HL-60 (cell line): Measurements from ENCODE around the gene NUP62.

ENCODE experiments used
- GABPA ChIP-seq: IDR thresholded peaks from 2 replicates; pipeline ENCODE4 v1.6.1; 2012; ENCODE audit warnings: low read depth
- TF ChIP-seq, protein P1 (sequence below): IDR thresholded peaks from one replicate; pipeline ENCODE4 v1.5.1; 2011; ENCODE audit warnings: low read length, control low read depth, inconsistent platforms; ENCODE audit not compliant: insufficient read depth

DNA sequence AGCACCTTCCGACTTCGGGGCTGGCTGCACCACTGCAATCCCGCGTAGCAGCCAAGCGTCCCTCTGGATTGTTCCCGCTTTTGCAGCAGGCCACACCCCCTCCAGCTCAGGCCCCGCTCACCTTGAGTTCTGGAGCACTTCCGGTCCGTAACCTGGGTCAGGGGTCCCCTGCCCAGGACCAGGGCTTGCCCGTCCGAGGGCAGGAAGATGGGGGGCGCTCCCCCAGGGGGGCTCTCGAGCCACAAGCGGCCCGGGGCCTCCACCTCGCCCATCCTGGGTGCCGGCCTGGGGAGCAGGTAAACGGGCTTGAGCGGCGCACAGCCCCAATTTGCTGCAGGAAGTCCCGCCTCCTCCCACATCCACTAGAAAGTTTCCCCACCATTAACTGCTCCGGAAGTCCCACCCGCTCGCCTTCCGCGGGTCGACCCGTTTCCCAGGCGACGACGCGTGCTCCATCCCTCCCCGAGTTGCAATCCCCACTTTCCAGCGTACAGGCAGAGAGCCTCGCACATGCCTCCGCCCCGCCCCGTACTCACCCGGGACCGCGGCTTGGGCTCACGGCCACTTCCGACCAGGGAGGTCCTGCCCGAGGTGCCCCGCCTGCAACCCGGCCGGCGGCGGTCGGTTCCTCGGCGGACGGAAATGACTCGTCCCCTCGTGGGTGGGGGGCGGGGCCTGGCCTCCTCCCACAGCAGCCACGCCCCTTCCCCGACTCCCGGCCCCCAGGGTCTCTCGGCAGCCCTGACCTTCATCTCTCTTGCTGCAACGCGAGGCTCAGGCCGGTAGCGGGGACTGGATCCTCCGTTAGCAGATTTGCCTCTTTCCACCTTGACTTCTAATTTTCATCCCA lies 62.1 kb downstream of the NUP62 start, which contains the start of gene PNKP:
- peak; percentile 91 for TF ChIP-seq GABPA
- TF ChIP-seq, protein P1, sequence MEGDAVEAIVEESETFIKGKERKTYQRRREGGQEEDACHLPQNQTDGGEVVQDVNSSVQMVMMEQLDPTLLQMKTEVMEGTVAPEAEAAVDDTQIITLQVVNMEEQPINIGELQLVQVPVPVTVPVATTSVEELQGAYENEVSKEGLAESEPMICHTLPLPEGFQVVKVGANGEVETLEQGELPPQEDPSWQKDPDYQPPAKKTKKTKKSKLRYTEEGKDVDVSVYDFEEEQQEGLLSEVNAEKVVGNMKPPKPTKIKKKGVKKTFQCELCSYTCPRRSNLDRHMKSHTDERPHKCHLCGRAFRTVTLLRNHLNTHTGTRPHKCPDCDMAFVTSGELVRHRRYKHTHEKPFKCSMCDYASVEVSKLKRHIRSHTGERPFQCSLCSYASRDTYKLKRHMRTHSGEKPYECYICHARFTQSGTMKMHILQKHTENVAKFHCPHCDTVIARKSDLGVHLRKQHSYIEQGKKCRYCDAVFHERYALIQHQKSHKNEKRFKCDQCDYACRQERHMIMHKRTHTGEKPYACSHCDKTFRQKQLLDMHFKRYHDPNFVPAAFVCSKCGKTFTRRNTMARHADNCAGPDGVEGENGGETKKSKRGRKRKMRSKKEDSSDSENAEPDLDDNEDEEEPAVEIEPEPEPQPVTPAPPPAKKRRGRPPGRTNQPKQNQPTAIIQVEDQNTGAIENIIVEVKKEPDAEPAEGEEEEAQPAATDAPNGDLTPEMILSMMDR = no peak
